ENCODE results near the gene ZKSCAN3.
A peak's percentile ranks its signal among the peaks of the same experiment; 100 is the strongest.
"Not testable (repeated sequence)": the region's sequence is repeated elsewhere in the genome, so short reads cannot be mapped to it uniquely, and the experiment has no call there.

The ZKSCAN3 gene

GRCh38 chr6:28343898-28344677 is 5.7 kb upstream of the ZKSCAN3 start:
- DNase-seq = peak; percentile 68

- no peak for DNase-seq
Measured at GRCh38 chr6:28345201-28345600, 4.5 kb upstream of the ZKSCAN3 start.

- peak; percentile 62 for DNase-seq
Measured at GRCh38 chr6:28347119-28347518, 2.6 kb upstream of the ZKSCAN3 start.

- DNase-seq = no peak
Measured at GRCh38 chr6:28349344-28349891, 329 bp upstream of the ZKSCAN3 start.

- DNase-seq = peak; percentile 69
Measured at GRCh38 chr6:28351087-28351486, 1.3 kb downstream of the ZKSCAN3 start.

- DNase-seq = no peak
Measured at GRCh38 chr6:28351493-28351925, 1.8 kb downstream of the ZKSCAN3 start.

GRCh38 chr6:28353356-28353755 is 3.6 kb downstream of the ZKSCAN3 start:
- no peak for DNase-seq

- DNase-seq = peak; percentile 43
Measured at GRCh38 chr6:28353981-28354676, 4.4 kb downstream of the ZKSCAN3 start.

- peak; percentile 58 for DNase-seq
Measured at GRCh38 chr6:28354688-28355554, 5.2 kb downstream of the ZKSCAN3 start.

- DNase-seq = peak; percentile 96
Measured at GRCh38 chr6:28355743-28356665, 6.3 kb downstream of the ZKSCAN3 start.

- DNase-seq = no peak
Measured at GRCh38 chr6:28356666-28357020, 6.9 kb downstream of the ZKSCAN3 start.

- no peak for DNase-seq
Measured at GRCh38 chr6:28357036-28357435, 7.3 kb downstream of the ZKSCAN3 start.

GRCh38 chr6:28359562-28359961 is 9.8 kb downstream of the ZKSCAN3 start:
- not testable (repeated sequence) for DNase-seq

- no peak for DNase-seq
Measured at GRCh38 chr6:28360961-28361360, 11.2 kb downstream of the ZKSCAN3 start.

- DNase-seq = not testable (repeated sequence)
Measured at GRCh38 chr6:28365590-28365989, 15.8 kb downstream of the ZKSCAN3 start.

GRCh38 chr6:28368522-28368921 is 18.8 kb downstream of the ZKSCAN3 start:
- DNase-seq = peak; percentile 70

GRCh38 chr6:28369463-28369862 is 19.7 kb downstream of the ZKSCAN3 start:
- no peak for DNase-seq

GRCh38 chr6:28370440-28370839 is 20.7 kb downstream of the ZKSCAN3 start:
- DNase-seq = peak; percentile 29

GRCh38 chr6:28371280-28371679 is 21.5 kb downstream of the ZKSCAN3 start:
- DNase-seq = no peak

- DNase-seq = peak; percentile 83
Measured at GRCh38 chr6:28371706-28372451, 22.1 kb downstream of the ZKSCAN3 start.

- DNase-seq = no peak
Measured at GRCh38 chr6:28373925-28374324, 24.2 kb downstream of the ZKSCAN3 start.
